Fibroblast of skin of scalp (primary cell): ENCODE results near the gene VSIG10.
"Not testable (repeated sequence)": the region's sequence is repeated elsewhere in the genome, so short reads cannot be mapped to it uniquely, and the experiment has no call there.

Experiments used
- DNase-seq: peaks from one replicate; pipeline ENCODE4 v3.0.0-alpha.2; 2013

The VSIG10 gene

GRCh38 chr12:118032188-118032587 lies 71.6 kb downstream of the VSIG10 start:
- DNase-seq = no peak

GRCh38 chr12:118029166-118029565 lies 74.6 kb downstream of the VSIG10 start:
- DNase-seq = no peak

- no peak for DNase-seq
Observed at GRCh38 chr12:118025168-118025567, 78.6 kb downstream of the VSIG10 start.

GRCh38 chr12:118023301-118023860 lies 80.4 kb downstream of the VSIG10 start:
- DNase-seq = no peak

GRCh38 chr12:118022728-118023109 lies 81.1 kb downstream of the VSIG10 start:
- DNase-seq = no peak

GRCh38 chr12:118022097-118022727 lies 81.6 kb downstream of the VSIG10 start:
- DNase-seq = not testable (repeated sequence)

- no peak for DNase-seq
Observed at GRCh38 chr12:118020036-118020435, 83.8 kb downstream of the VSIG10 start.

- no peak for DNase-seq
Observed at GRCh38 chr12:118017926-118018325, 85.9 kb downstream of the VSIG10 start.

- peak; percentile 97 for DNase-seq
Observed at GRCh38 chr12:118016424-118017264, 87.2 kb downstream of the VSIG10 start, which contains the start of gene RFC5. Gene RFC5, plus strand, starts transcription at chr12:118016703. Its CDS starts 125 bp downstream, at chr12:118016828.

- no peak for DNase-seq
Observed at GRCh38 chr12:118015944-118016343, 87.9 kb downstream of the VSIG10 start.

GRCh38 chr12:118015306-118015705 lies 88.5 kb downstream of the VSIG10 start:
- no peak for DNase-seq
